ENCODE results near the gene TOP3B.

TOP3B gene

GRCh38 chr22:21962655-21962949 is 20.0 kb downstream of the TOP3B start:
- no peak for DNase-seq (ENCODE audit: low read depth)

- no peak for DNase-seq (ENCODE audit: low read depth)
Observed at GRCh38 chr22:21961886-21962654, 20.5 kb downstream of the TOP3B start.

GRCh38 chr22:21961127-21961867 is 21.3 kb downstream of the TOP3B start:
- no peak for DNase-seq (ENCODE audit: low read depth)

GRCh38 chr22:21960200-21961126 is 22.1 kb downstream of the TOP3B start:
- no peak for DNase-seq (ENCODE audit: low read depth)

- DNase-seq (ENCODE audit: low read depth), result no peak
Observed at GRCh38 chr22:21959274-21960074, 23.1 kb downstream of the TOP3B start.

GRCh38 chr22:21958360-21959273 is 24.0 kb downstream of the TOP3B start:
- DNase-seq (ENCODE audit: low read depth), result no peak

- peak; percentile 59 for DNase-seq (ENCODE audit: low read depth)
Observed at GRCh38 chr22:21952586-21953571, 29.7 kb downstream of the TOP3B start, which contains the start of gene PPM1F. Gene PPM1F (minus strand): TSS chr22:21952848. CDS start chr22:21946048, 6,800 bp downstream.

- no peak for DNase-seq (ENCODE audit: low read depth)
Observed at GRCh38 chr22:21951931-21952465, 30.6 kb downstream of the TOP3B start.

- no peak for DNase-seq (ENCODE audit: low read depth)
Observed at GRCh38 chr22:21951062-21951461, 31.5 kb downstream of the TOP3B start.

- DNase-seq (ENCODE audit: low read depth), result no peak
Observed at GRCh38 chr22:21949948-21950347, 32.6 kb downstream of the TOP3B start.

GRCh38 chr22:21949569-21949918 is 33.0 kb downstream of the TOP3B start:
- no peak for DNase-seq (ENCODE audit: low read depth)

GRCh38 chr22:21948824-21949568 is 33.6 kb downstream of the TOP3B start:
- no peak for DNase-seq (ENCODE audit: low read depth)

GRCh38 chr22:21948390-21948789 is 34.2 kb downstream of the TOP3B start:
- DNase-seq (ENCODE audit: low read depth), result no peak

GRCh38 chr22:21947040-21948014 is 35.3 kb downstream of the TOP3B start:
- DNase-seq (ENCODE audit: low read depth), result peak; percentile 61

GRCh38 chr22:21946262-21946925 is 36.2 kb downstream of the TOP3B start:
- DNase-seq (ENCODE audit: low read depth), result no peak

- DNase-seq (ENCODE audit: low read depth), result no peak
Observed at GRCh38 chr22:21945453-21946261, 36.9 kb downstream of the TOP3B start.
